Middle frontal gyrus (tissue), 1 donor: ENCODE measurements around the gene DHX58.
A peak's percentile ranks its signal among the peaks of the same experiment; 100 is the strongest.
"Not testable (repeated sequence)": the region's sequence is repeated elsewhere in the genome, so short reads cannot be mapped to it uniquely, and the experiment has no call there.

Experiments
- DNase-seq: peaks from one replicate; pipeline ENCODE4 v3.0.0-alpha.2; 2015; ENCODE audit warnings: low spot score; ENCODE audit errors: extremely low spot score

Gene DHX58

GRCh38 chr17:42112552-42113176 lies at the start of gene DHX58:
Gene DHX58, minus strand, starts transcription at chr17:42112714. Its CDS starts 822 bp downstream, at chr17:42111892.
- peak; percentile 68 for DNase-seq

DNA sequence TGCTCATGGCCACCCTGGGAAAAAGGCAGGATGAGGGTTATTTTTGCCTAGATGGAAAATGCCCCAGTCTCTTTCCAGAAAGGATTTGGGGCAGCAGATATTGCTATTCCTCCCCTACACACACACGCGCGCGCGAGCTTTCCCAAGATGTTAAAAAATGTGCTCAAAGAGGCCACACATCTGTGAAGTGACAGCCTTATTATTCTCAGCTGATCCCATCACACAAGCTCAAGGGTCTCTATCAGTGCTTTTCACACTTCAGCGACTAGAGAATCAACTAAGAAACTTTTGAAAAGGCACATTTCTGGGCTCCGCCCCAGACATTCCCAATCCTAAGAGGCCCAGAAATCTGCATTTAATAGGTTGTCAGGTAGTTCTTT lies 48.0 kb upstream of the DHX58 start:
- no peak for DNase-seq

- DNase-seq, result no peak
These were observed 47.4 kb upstream of the DHX58 start for GRCh38 chr17:42159796-42160530.

- no peak for DNase-seq
These were observed 43.1 kb upstream of the DHX58 start for GRCh38 chr17:42155614-42156045.

DNA sequence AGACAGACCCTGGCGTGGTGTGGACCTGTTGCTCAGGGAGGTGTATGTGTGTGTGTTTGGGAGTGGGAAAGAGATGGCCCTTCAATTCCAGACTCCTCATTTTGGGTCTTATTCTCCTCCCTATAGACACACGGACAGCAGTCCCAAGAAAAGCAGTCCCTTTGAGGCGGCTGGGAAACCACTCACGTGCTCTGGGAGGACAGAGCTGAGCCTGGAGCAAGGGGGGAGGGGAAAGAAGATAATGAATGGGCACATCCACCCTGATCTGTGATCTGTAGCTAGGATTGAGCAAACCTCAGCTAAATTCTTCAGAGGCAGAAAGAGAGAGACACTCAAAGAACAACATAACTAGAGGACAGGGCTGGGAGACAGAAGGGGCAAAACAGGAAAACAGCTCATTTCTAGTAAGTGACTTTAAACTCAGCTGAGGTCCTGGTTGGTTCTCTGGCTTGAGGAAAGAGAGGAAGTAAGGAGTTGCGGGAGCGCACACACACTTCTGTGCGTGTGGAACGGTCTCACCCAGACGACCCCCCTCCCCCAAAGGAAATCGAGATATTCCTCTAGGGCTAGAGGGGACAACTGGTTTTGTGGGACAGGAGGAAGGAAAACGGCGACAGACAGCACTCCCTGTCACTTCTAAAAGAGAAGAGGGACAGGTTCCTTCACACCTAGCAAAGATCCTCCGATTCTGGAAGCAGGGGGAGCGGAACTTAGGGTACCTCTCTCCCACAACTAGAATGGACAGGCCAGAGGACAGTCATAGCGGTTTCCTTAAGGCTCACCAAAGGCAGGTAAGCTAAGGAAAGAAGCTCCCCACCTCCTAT lies 41.6 kb upstream of the DHX58 start:
- no peak for DNase-seq

GRCh38 chr17:42146911-42147607 lies 34.5 kb upstream of the DHX58 start:
- no peak for DNase-seq

- DNase-seq, result not testable (repeated sequence)
These were observed 30.6 kb upstream of the DHX58 start for GRCh38 chr17:42143138-42143537.

DNA sequence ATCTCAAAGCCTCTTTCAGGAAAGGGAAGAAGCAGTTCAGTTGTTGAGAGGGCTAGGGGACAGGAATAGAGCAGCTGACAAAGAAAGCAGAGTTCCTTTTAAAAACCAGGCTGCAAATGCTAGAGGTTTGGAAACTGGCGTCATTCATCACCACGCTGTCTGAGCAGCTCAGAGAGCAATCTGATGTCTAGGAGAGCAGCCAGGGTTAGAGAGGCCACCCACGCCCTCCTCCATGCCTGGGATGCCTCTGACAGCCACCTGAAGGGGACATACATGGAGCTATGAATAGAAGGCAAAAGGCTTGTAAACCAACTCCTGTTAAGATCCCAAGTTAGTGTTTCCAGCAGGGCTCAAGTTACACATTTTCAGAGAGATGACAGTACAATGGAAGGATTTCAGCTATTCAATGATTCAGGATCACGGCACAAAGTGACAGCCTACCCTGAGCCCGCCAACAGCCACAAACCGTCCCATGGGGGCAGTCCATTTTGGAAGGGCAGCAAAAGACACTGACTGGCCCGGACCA lies 29.9 kb upstream of the DHX58 start:
- no peak for DNase-seq

DNA sequence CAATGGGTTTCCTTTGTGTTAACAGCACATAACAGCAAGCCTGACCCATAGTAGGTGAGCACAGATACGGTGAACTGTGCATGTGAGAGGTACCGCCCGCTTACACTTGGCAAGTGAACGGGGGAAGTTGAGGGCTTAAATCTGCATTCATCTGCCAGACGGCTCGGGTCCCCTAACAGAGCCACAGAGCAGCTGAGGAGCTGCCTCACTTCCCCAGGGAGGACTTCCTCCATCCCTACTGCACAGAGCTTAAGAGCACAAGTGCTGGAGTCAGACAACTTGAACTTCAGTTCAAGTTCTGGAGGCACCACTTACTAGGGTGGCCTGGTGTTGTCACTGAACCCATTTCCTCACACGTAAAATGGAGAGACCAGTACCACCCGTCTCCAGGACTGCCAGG lies 28.9 kb upstream of the DHX58 start:
- DNase-seq, result no peak

- not testable (repeated sequence) for DNase-seq
These were observed 28.2 kb upstream of the DHX58 start for GRCh38 chr17:42140690-42141089.

- DNase-seq, result no peak
These were observed 26.4 kb upstream of the DHX58 start for GRCh38 chr17:42138749-42139492.

- DNase-seq, result no peak
These were observed 24.1 kb upstream of the DHX58 start for GRCh38 chr17:42136654-42137051.

GRCh38 chr17:42135664-42136653 lies 23.4 kb upstream of the DHX58 start:
- no peak for DNase-seq

- DNase-seq, result no peak
These were observed 22.6 kb upstream of the DHX58 start for GRCh38 chr17:42135151-42135550.

GRCh38 chr17:42133461-42134041 lies 21.0 kb upstream of the DHX58 start:
- DNase-seq, result no peak

DNA sequence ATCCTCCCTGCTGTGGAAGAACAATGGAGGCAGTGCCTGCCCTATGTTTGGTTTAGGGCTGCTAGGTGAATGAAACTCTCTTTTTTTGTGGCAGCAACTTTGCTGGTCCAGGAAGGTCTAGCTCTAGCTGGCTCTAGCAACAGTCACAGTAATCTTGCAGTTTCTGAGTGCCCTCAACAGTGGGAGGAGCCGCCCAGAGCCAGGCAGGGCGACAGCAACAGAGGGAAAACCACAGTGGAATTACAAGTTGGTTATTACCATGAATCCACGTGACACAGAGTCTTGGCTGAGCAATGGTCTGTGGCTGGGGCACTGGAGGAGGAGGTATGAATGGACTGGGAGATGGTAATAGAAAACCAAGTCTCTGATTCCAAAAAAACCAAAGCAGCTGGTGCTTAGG lies 20.4 kb upstream of the DHX58 start:
- DNase-seq, result peak; percentile 31

GRCh38 chr17:42131981-42132432 lies 19.5 kb upstream of the DHX58 start:
- no peak for DNase-seq

DNA sequence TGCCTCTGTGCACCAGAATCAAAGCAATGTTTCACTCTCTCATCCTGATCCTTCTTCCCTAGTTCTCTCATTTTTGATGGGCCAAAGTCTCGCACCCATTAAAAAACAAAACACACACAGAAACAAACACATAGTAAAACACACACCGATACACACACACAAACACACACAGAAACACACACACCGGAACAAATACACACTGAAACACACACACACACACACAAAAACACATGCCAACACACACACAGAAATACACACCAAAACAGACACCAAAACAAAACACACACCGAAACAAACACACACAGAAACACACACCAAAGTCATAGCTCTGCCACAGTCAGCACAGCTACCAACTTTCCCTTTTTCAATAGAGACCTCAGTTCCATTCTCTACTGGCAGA lies 18.7 kb upstream of the DHX58 start:
- no peak for DNase-seq
